ENCODE measurements around the gene FAHD2A. TPM values are rescaled to one million over a fixed set of nuclear protein-coding genes. Genes with fewer than 3 reads are reported as not detected.
A peak's percentile ranks its signal among the peaks of the same experiment; 100 is the strongest.
"Not testable (repeated sequence)": the region's sequence is repeated elsewhere in the genome, so short reads cannot be mapped to it uniquely, and the experiment has no call there.

The FAHD2A gene
- total RNA-seq, 1 donor from 2014 or later: 31.8 TPM

GRCh38 chr2:95387358-95387757 lies 15.2 kb upstream of the FAHD2A start:
- no peak for DNase-seq (ENCODE audit: low spot score)
- intact Hi-C loops (cut with DNase I): no loop called here

DNA sequence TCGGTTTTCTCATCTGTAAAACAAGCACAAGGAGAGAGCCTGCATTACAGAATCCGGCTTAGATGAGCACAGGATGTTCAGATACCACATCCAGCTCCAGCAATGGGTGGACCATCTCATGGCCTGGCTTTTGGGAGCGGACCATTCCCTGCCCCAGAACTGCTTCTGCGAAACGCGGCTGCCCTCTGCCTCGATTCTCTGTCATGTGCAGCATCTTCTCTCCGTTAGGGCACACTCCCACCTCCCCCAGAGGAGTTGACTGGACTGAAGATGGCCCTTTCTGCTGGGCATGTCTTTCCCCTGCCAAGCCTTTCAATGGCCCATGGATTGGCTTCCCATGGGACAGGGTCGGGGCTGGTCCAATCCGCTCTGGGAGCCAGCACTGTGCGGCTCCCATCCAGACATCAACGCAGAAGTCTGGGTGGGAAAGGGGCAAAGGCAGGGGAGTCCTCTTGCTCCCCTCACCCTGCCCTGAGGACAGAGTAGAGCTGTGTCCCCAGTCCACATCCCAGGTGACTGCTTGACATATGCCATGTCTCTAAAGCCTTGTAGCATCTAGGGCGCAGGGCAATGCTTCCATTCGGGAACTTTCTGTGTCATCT lies 14.3 kb upstream of the FAHD2A start:
- DNase-seq (ENCODE audit: low spot score) (no peak), ATAC-seq (no peak)
- intact Hi-C loops (cut with DNase I): no loop called here

More at GRCh38 chr2:95387358-95387757, 15.2 kb upstream of the FAHD2A start:
- ATAC-seq: no peak

DNA sequence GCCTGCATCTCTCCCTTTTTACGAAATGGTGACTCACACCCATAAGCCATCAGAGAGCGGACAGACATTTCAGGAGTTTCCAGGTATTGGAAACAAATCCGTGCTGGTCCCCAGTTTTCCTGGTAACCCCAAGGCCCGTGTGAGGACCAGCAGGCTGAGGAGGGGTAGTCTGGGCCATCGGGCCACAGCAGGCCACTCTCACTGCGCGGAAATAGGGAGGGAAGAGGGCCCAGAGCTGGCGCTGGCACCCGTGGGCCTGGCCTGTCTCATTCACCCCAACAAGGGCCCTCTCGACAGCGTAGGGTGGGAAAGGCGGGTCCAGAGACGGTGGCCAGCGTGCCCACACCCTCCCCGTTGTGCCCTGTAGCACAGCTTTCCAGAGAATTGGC lies 13.7 kb upstream of the FAHD2A start:
- DNase-seq (ENCODE audit: low spot score) (no peak), ATAC-seq (no peak)
- intact Hi-C loops (cut with DNase I): no loop called here

DNA sequence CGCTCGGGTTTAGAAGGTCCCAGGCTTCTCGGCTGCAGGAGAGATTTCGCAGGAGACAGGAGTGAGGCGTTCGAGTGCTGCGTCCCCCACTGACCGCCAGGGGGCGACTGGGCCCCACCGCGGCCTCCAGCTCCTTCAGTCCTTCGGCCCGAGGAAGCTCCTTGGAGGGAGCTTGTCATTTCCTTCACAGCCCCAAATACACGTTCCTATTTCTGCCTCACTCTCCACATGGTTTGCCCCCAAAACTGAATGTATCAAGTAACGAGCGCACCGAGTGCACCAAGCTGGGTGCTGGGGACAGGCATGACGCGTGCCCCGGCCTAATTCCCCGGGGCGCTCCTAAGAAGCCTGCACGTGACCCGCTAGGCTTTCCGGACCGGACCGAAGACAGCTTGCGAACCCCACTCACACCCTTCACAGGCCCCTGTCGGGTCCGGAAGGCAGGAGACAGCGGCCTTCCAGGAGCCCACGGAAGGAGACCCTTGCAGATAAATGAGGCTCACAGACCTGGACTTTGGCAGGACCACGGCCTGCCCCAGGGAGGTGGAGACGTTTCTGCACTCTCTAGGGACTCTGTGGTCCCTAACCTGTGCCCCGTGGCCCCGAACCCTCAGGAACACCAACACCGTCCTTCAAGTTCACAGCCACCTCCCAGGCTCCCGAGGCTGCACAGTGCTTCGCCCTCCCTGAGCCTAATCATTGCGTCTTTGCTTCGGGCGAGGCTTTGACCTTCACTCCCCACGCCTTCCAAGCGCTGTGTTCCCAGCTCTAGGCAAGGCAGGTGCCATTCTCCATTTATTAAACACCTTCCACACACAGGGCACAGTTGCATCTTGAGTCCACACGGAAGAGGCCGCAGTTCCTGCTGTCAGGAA lies 13.0 kb upstream of the FAHD2A start:
- intact Hi-C loops (cut with DNase I): no loop called here
- peak; percentile 70 for ATAC-seq
- peak; percentile 79 for DNase-seq (ENCODE audit: low spot score)

- no peak for ATAC-seq
- intact Hi-C loops (cut with DNase I): no loop called here
- no peak for DNase-seq (ENCODE audit: low spot score)
Observed at GRCh38 chr2:95390272-95390880, 12.1 kb upstream of the FAHD2A start.

GRCh38 chr2:95390881-95391321 lies 11.6 kb upstream of the FAHD2A start:
- DNase-seq (ENCODE audit: low spot score) (no peak), ATAC-seq (no peak)
- intact Hi-C loops (cut with DNase I): no loop called here

- ATAC-seq (no peak), DNase-seq (ENCODE audit: low spot score) (no peak)
- intact Hi-C loops (cut with DNase I): no loop called here
Observed at GRCh38 chr2:95391641-95392310, 10.7 kb upstream of the FAHD2A start.

GRCh38 chr2:95392320-95392719 lies 10.2 kb upstream of the FAHD2A start:
- intact Hi-C loops (cut with DNase I): no loop called here

GRCh38 chr2:95392730-95393455 lies 9.6 kb upstream of the FAHD2A start:
- DNase-seq (ENCODE audit: low spot score) (no peak), ATAC-seq (no peak)
- intact Hi-C loops (cut with DNase I): no loop called here

More at GRCh38 chr2:95392320-95392719, 10.2 kb upstream of the FAHD2A start:
- ATAC-seq (no peak), DNase-seq (ENCODE audit: low spot score) (no peak)

- DNase-seq (ENCODE audit: low spot score): no peak
- no peak for ATAC-seq
- intact Hi-C loops (cut with DNase I): no loop called here
Observed at GRCh38 chr2:95393901-95394300, 8.6 kb upstream of the FAHD2A start.

DNA sequence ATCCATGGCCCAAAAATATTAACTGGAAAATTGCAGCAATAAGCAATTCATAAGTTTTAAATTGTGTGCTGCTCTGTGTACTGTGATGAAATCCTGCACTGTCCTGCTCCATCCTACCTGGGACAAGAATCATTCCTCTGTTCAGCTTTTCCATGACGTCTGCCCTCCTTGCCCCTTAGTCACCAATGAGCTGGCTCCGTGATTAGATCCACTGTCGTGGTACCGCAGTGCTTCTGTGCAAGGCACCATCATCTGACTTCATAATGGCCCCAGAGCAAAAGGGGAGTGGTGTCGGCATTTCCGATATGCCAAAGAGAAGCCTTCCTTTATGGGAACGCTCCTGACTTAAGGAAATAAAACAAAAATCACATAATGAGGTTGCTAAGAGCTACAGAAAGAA lies 3.4 kb upstream of the FAHD2A start:
- DNase-seq (ENCODE audit: low spot score) (no peak), ATAC-seq (no peak)
- intact Hi-C loops (cut with DNase I): no loop called here

GRCh38 chr2:95401480-95401879 lies 1.0 kb upstream of the FAHD2A start:
- DNase-seq (ENCODE audit: low spot score): no peak
- intact Hi-C loops (cut with DNase I): no loop called here
- no peak for ATAC-seq

DNA sequence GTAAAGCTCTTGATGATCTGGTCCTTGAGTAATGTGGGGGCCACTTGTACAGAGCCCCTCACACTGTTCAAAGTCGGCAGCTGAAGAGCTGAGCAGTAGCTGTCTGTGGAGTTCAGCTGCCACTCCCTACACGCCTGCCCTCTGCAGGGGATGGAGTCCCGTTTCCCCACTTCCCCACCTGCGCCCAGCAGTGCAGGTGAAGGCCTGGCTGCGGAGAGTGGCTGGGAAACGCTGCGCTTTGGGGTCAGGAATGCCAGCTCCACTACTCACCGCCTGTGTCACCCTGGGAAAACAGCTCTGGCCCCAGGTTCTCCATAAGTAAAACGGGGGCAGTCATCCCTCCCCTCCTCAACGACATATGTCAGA lies 521 bp upstream of the FAHD2A start:
- DNase-seq (ENCODE audit: low spot score); intact Hi-C loops (cut with DNase I): not testable (repeated sequence)
- peak; percentile 53 for ATAC-seq

GRCh38 chr2:95403204-95403721 lies 755 bp downstream of the FAHD2A start:
- peak; percentile 69 for ATAC-seq
- intact Hi-C loops (cut with DNase I); DNase-seq (ENCODE audit: low spot score): not testable (repeated sequence)

GRCh38 chr2:95403824-95404223 lies 1.3 kb downstream of the FAHD2A start:
- DNase-seq (ENCODE audit: low spot score); intact Hi-C loops (cut with DNase I); ATAC-seq: not testable (repeated sequence)

DNA sequence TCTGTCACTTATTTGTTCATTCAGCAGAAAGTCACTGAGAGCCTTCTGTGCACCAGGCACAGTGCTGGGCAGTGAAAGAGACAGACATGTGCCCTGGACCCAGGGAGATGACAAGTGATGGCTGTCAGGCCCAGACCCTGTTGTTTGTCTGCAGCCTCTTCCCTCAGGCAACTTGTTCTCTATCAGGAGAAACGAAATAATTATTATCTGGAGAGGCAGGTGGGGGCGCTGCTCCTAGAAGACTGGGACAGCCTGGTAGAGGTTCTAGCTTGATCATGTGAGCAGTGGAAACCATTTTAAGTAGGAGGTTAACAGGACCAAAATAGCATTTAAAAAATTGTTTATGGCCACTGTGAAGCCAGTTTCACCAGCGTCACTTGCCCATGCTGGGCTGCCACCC lies 2.2 kb downstream of the FAHD2A start:
- ATAC-seq; DNase-seq (ENCODE audit: low spot score); intact Hi-C loops (cut with DNase I): not testable (repeated sequence)

DNA sequence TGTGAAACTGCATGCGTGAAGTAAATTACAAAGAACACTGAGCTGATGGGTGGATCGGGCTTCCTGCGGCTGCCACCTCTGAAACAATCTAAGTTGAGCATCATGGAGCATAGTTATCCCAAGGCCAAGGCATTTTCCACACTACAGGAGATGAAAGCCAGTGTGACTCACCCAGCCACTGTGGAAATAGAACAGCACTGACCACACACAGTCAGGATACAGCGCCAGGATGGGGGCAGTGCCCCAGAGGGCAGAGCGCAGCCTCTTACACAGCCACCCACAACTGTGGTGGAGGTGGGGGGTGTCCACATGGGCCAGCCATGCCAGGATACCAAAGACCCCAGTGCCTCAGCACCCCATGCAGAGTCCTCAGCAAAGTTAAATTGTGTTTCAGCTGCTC lies 8.7 kb downstream of the FAHD2A start:
- DNase-seq (ENCODE audit: low spot score); ATAC-seq; intact Hi-C loops (cut with DNase I): not testable (repeated sequence)

DNA sequence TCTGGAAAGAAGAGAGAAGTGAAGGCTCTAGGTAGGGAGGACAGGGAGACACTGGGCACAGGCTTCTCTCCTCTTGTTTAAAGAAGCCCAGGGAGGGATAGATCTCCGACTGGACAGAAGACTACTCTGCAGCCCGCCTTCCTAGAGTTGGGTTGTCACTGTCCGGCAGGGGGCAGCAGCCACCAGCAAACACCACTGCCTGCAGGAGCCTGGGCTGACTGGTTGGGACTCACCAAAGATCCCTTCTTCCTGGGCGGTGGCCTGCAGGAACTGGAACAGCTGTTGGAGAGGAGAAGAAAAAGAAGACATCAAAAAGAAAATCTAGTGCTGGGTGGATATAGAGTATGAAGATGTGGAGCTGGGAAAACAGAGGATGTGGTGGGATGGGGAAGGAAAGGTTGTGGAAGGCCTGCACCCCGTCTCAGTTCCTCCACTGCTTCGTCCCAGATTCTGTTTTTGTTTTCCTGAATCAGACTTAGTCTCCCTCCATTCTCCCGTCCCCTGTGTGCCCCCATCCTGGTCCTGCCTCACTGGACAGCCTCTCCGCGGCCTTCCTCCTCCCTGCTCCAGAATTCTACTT lies 11.6 kb downstream of the FAHD2A start:
- intact Hi-C loops (cut with DNase I): not testable (repeated sequence)
- DNase-seq (ENCODE audit: low spot score) (peak; percentile 90), ATAC-seq (peak; percentile 95)
